ENCODE data around the gene ERRFI1.
"Not testable (repeated sequence)": the region's sequence is repeated elsewhere in the genome, so short reads cannot be mapped to it uniquely, and the experiment has no call there.

Gene ERRFI1, protein sequence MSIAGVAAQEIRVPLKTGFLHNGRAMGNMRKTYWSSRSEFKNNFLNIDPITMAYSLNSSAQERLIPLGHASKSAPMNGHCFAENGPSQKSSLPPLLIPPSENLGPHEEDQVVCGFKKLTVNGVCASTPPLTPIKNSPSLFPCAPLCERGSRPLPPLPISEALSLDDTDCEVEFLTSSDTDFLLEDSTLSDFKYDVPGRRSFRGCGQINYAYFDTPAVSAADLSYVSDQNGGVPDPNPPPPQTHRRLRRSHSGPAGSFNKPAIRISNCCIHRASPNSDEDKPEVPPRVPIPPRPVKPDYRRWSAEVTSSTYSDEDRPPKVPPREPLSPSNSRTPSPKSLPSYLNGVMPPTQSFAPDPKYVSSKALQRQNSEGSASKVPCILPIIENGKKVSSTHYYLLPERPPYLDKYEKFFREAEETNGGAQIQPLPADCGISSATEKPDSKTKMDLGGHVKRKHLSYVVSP

DNA sequence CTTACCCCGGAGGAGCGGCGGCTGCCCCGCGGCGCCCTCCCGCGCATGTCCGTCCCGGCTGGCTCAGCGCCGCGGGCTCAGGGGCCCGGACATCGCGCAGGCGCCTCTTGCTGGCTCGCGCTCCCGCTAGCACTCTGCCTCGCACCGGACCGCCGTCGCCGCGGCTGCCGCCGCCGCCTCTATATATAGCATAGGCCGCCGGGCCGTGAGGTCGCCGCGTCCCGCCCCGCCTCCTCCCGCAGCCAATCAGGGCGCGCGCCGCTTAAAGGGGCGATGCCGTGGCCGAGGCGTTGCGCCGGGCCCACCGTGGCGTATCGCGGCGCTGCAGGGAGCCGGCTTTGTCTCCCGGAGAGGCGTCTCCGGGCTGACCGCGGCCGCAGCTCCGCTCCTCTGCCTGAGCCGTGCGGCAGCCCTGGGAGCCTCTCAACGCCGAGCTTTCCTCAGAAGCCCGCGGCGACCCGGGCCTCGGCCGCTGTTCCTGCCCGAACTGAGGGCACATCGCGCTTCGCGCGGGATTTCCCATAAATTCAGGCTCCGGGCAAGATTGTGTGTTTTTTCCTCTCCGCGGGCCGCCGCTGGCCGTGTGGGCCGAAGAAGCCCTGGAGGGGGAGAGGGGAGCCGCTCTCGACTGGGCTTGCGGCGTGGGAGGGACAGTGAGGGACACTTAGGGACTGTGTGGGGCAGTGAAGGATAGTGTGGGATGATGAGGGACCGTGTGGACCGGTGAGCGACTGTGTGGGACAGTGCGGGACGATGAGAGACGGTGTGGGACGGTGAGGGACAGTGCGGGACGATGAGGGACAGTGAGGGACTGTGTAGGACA is at the start of gene ERRFI1:
Gene ERRFI1, minus strand, starts transcription at position 157 of the 823 bp plus-strand sequence. CDS start 10,690 bp downstream, outside the sequence.
- peak; percentile 78 to 81 for DNase-seq

DNA sequence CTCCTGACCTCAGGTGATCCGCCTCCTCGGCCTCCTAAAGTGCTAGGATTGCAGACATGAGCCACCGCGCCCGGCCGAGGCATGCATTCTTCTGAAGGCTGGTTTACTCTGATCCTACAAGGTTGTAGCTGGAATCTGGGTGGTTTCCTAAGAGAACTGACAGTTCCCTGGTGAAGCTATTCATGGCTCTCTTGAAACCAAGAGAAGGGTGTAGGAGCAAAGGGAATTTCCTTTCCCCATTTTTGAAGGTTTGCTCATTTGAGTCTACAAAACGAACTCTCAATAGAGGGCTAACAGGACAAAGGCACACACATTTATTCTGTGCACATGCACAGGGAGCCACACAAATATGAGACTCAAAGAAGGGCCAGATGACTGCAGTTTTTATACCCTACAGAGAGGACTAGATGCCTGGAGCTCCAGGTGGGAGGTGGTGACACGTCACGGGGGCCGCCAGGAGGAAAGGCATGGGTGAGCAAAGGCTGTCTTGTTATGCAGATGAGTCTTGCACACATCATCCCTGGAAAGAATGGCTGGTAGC is 49.5 kb upstream of the ERRFI1 start:
- no peak for DNase-seq

DNA sequence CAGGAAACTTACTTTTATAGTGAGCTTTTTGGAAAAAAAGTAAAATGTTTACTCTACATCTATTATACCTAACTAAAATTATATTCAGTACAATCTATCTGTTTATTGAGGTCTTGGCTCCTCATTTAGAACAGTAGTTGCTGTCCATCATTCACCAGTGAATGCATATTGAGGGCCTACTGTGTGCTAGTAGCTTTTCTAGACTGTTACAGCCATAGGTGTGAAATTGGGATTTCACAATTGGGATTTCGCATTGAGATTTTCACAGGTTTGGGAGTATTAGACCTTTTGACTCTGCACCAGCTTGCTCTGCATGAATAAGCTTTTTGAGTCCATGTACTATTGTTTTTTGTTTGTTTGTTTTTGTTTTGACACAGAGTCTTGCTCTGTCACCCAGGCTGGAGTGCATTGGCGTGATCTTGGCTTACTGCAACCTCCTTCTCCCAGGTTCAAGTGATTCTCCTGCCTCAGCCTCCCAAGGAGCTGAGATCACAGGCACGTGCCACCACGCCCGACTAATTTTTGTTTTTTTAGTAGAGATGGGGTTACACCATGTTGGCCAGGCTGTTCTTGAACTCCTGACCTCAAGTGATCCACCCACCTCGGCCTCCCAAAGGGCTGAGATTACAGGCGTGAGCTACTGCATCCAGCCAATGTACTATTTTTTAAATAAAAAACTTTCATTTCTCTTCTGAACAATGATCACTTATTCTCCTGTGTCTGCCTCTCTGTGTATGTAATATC is 47.2 kb upstream of the ERRFI1 start:
- no peak for DNase-seq

DNA sequence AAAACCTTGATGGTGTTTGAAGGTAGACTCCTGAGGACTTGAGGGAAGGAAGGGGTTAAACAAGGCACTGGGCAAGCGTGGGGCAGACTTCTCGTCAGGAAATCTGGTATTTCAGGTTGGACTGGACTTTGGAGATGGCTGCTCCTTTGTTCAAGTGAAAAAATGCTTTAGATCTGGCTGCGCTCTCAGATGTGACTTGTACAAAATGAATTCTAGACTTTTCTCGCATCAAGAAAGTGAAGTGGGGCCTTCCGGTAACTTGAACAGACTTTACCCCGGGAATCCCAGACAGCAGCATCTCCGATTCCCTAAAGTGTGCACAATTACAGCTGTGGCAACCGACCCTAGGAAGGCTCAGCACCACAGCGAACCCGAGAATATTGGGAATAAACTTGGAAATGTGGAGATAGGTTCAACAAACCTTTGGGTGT is 44.3 kb upstream of the ERRFI1 start:
- no peak for DNase-seq

DNA sequence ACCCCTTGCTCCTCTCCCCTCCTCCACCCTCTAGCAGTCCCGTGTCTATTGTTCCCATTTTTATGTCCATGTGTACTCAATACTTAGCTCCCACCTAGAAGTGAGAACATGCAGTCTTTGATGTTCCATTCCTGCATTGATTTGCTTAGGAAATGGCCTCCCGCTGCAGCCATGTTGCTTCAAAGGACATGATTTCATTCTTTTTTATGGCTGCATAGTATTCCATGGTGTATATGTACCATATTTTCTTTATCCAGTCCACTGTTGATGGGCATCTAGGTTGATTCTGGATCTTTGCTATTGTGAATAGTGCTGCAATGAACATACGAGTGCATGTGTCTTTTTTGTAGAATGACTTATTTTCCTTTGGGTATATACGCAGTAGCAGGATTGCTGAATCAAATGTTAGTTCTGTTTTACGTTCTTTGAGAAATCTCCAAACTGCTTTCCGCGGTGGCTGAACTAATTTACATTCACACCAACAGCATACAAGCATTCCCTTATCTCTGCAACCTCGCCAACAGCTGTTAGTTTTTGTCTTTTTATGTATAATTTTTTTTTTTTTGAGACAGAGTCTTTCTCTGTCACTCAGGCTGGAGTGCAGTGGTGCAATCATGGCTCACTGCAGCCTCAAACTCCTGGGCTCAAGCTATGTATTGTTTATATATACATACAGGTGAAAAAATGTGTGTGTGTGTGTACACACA is 43.7 kb upstream of the ERRFI1 start:
- not testable (repeated sequence) for DNase-seq

DNA sequence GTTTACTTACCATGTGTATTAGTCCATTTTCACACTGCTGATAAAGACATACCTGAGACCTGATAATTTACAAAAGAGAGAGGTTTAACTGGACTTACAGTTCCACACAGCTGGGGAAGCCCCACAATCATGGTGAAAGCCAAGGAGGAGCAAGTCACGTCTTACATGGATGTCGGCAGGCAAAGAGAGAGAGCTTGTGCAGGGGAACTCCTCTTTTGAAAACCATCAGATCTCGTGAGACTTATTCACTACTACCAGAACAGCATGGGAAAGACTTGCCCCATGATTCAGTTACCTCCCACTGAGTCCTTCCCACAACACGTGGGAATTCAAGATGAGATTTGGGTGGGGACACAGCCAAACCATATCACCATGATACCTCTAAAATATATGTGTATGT is 39.3 kb upstream of the ERRFI1 start:
- no peak for DNase-seq

DNA sequence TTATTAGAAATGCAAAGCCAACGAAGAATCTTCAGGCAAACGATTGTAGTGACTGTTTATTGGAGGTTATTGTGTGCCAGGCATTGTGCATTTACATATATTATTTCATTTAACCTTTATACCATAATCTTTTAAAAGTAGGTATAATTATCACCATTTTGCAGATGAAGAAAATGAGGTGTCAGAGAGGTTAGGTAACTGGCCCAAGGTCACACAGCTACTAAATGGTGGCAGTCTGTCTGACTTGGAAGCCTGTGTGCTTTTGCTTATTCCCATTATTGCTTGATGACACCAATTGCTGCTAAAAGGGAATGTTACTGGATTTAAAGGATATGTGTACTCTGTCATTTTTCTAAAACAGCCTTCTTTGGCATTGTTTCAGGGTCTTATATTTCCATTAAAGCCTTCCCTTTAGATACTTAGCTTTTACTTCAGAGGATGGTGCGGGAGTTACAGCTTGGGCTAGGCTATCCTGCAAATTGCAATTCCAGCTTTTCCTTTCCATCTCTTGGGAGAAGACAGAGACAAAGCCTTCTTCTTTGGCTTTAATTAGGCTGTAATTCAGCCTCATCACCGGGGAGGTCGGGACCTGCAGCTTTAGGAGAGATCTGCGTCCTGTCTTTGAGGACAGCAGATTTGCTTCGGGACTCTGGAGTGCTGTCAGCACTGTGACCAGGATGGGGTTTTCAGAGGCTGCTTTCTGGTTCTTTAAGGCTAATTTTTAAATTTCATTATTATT is 37.4 kb upstream of the ERRFI1 start:
- DNase-seq, result no peak

DNA sequence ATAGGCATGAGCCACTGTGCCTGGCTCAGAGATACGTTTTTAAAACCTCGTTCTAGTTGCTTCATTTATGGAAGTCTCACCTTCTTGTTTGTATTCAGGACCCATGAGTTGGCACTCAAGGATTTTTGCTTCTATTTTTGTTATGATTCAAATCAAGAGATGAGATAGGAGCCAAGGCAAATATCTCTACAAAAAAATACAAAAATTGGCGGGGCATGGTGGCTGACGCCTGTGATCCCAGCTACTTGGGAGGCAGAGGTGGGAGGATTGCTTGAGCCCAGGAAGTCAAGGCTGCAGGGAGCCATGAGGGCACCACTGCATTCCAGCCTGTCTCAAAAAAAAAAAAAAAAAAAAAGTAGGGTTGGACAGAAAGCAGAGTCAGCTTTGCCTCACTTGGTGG is 36.8 kb upstream of the ERRFI1 start:
- DNase-seq, result no peak

DNA sequence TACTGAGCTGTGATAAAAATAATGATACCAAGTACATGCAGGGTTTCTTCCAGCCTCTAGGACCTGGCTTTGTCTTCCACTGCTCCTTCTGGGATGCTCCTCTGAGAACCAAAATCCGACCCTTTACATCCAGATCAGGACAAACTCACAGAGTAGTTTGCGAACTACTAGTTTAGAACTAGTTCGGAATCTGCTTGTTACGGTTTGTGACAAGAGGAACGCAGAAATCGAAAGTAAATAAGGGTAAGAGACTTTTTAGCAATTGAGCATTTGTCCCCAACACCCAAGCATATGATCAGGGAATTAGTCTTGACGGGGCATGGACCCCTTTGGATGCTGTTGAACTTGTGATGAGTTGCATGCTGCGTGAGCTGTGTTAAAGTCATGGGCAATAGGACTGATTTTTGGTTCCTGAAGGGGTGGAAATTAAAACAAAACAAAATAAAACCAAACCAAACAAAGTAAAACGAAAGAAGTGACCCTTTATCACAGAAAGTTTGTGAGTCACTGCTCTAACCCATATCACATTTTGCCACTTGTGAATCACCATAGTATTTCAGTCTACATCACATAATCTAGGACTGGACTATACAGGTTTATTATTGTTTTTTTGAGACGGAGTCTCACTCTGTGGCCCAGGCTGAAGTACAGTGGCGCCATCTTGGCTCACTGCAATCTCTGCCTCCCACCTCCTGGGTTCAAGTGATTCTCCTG is 35.7 kb upstream of the ERRFI1 start:
- no peak for DNase-seq

DNA sequence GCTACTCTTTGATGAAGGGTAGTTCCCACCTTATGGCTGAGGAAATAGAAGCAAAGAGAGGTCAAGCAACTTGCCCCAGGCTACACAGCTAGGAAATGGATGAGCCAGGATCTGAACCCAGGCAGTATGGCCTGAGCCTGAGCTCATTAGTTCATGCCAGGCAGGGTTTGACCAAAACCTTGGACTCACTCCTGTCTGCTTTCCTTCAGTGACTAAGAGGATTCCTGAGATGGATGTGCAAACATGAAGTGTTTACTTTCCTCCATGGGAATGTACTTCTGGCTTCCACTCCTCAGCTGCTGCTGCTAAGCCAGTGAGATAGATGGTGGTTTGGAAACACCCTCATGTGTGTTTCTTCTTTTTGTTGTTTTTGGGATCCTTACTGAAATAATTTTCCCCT is 35.1 kb upstream of the ERRFI1 start:
- DNase-seq, result no peak

DNA sequence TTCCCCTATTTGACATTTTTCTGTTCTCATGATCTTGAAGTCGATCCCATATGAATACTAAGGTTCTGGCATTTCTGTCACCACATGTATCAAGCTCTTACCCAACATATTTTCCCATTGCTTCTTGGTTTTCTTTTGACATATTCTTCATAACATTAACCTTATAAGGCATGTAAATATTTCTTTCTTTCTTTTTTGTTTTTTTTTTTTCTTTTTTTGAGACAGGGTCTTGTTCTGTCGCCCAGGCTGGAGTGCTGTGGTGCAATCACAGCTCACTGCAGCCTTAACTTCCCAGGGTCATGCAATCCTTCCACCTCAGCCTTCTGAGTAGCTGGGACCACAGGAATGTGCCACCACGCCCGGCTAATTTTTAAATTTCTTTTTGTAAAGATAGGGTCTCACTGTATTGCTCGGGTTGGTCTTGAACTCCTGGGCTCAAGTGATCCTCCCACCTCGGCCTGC is 33.1 kb upstream of the ERRFI1 start:
- no peak for DNase-seq

DNA sequence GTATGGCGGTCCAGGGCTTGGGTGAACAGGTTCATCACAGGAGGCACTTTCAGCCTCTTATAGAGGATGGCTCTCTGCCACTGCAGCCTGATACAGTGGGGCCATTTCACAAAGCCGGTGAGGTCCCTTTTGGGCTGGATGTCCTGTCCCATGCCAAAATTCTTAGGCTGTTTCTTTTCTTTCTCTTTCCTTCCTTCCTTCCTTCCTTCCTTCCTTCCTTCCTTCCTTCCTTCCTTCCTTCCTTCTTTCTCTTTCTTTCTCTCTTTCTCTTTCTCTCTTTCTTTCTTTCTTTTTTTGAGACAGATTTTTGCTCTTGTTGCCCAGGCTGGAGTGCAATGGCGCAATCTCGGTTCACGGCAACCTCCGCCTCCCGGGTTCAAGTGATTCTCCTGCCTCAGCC is 31.7 kb upstream of the ERRFI1 start:
- not testable (repeated sequence) for DNase-seq

DNA sequence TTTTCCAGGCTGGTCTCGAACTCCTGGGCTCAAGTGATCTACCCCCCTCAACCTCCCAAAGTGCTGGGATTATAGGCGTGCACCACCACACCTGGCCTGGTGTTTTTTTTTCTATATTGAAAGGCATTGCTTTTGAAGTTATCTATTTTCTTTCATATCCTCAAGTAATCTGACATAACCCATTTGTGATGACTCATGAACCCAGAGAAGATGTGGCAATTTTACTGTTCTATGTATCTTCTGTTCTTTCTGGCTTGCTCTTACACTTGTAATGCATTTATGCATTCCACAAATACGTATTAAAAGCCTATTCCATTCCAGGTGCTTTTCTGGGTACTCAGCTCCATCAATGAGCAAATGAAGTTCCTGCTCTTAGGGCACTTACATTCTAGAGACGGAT is 29.9 kb upstream of the ERRFI1 start:
- DNase-seq, result no peak

DNA sequence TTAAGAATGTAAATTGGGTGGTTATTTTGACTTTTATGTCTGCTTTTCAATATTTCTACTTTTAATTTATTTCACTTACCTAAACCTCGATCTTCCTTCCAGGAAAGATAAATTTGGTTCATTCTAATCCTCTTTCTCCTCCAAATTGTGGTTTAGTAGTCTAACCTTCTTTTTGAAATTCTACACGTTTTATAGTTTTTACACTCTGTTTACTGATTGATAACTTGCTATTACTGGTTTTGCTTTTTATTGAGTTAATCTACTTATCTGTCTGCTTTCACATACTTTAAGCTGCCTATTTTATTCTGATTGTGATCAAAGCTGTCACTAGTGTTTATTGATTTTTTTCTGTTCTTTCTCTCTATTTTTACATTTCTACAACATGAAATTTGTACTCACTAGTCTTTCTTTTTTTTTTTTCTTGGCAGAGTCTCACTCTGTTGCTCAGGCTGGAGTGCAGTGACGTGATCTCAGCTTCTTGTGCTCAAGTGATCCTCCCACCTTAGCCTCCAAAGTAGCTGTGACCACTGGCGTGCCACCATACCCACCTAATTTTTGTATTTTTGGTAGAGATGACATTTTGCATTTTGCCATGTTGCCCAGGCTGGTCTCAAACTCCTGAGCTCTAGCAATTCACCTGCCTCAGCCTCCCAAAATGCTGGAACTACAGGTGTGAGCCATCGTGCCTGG is 27.9 kb upstream of the ERRFI1 start:
- DNase-seq, result no peak

DNA sequence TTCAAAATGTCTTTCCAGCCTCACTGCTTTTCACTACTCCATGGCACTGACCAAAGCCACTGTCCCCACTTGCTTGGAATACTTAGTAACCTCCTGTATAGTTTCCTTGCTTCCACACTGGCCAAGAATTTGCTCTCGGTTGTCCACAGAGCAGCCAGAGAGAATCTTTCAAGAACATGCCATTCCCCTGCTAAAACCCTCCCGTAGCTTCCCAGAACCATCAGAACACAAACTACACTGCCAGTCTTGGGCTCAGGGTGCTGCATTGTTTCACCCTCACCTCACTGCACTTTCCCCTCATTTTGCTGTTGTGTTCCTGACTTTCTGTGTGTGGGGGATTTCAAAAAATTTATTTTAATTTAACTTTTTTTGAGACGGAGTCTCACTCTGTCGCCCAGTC is 25.5 kb upstream of the ERRFI1 start:
- no peak for DNase-seq

DNA sequence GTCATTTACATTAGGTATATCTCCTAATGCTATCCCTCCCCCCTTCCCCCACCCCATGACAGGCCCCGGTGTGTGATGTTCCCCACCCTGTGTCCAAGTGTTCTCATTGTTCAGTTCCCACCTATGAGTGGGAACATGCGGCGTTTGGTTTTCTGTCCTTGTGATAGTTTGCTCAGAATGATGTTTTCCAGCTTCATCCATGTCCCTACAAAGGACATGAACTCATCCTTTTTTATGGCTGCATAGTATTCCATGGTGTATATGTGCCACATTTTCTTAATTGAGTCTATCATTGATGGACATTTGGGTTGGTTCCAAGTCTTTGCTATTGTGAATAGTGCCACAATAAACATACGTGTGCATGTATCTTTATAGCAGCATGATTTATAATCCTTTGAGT is 23.1 kb upstream of the ERRFI1 start:
- not testable (repeated sequence) for DNase-seq

DNA sequence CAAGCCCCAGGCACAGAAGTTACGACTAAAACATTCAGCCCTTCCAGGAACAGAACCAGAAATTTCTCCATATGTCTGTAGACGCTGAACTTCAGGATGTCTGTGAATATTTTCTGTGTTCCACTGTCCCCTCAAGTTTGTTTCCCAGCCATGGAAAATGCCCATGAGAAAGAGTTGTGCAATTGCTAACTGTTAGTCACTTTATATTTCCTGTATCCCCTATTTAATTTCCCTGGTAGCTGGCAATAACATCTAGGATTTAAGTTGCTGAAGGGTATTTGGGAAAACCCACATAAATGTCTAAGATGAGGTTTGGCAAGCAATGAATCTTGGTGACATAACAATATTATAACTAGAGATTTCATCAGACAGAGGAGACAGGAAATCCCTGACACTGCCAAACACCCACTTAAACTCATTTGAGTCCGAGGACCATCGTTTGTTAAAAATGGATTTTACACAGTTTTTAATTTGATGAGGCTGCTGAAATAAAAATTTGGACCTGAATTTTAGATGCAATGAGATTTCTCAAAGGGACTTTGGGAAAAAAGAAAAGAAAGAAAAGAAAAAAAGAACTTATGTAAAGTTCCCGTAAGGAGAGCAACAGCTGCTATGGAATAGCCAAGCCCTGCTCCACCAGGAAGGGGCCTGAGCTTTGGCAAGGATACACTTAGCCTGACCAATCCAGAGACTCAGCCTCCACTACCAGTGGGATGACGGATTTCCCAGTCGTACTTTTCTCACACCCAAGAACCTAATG is 21.8 kb upstream of the ERRFI1 start:
- DNase-seq, result no peak

DNA sequence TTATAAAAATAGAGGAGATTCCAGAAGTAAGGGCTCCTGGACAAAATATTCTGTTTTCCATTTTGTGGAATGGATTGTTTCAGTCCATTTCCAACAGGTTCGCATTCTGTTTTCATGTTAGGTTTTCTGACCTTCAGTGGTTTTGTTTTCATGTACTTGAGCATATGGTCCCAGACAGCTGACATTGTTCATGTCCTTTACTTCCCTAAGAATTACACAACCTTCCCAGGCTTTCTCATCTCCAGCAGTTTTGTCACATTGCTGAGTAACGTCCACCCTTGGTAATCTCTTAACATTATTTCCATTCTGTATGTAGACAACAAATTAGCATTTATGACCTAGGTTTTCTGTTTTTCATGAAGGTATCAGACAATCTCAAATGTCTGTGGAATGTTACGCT is 21.0 kb upstream of the ERRFI1 start:
- no peak for DNase-seq

DNA sequence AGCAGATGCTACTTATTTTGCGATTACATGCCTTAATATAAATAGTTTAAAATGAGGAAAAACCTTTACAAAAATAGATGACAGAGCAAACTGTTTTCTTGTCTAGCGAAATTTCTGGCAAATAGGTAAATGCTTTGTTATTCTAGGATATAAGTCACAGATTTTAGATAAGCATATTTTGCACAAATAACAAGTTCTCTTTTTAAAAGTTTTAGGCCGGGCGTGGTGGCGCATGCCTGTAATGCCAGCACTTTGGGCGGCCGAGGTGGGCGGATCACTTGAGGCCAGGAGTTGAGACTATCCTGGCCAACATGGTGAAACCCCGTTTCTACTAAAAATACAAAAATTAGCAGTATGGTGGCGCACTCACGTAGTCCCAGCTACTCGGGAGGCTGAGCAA is 20.3 kb upstream of the ERRFI1 start:
- DNase-seq, result no peak
